Neuronal stem cell (in vitro differentiated cells): ENCODE results near the gene TGFB2. TPM values are rescaled to one million over a fixed set of nuclear protein-coding genes. Genes with fewer than 3 reads are reported as not detected.

Source experiments
- small RNA-seq: library from polyadenylated mRNA; stranded (forward); fragments of <200 nt; extraction: miRNeasy Mini kit (QIAGEN cat#:217004); gene quantifications from one replicate; pipeline ENCODE3, GENCODE V24; 2013; ENCODE audit not compliant: insufficient read depth

Gene TGFB2

Small RNAs within 50 kb of the gene (small RNA-seq; reads per million reads assigned to genes)
- not detected for gene AC096638.1
